Astrocyte (in vitro differentiated cells and primary cell): ENCODE results near the gene PIGQ.

Source experiments
- EZH2 ChIP-seq: IDR thresholded peaks from 2 replicates; pipeline ENCODE4 v1.6.1; 2012; ENCODE audit warnings: mild to moderate bottlenecking, low read length, inconsistent platforms; ENCODE audit not compliant: insufficient read depth
- TF ChIP-seq, protein P1 (sequence below): IDR thresholded peaks from 2 replicates; pipeline ENCODE4 v1.5.1; 2011; ENCODE audit warnings: low read depth, mild to moderate bottlenecking, inconsistent platforms, low read length, moderate library complexity; ENCODE audit not compliant: insufficient read depth

- TF ChIP-seq, protein P1, sequence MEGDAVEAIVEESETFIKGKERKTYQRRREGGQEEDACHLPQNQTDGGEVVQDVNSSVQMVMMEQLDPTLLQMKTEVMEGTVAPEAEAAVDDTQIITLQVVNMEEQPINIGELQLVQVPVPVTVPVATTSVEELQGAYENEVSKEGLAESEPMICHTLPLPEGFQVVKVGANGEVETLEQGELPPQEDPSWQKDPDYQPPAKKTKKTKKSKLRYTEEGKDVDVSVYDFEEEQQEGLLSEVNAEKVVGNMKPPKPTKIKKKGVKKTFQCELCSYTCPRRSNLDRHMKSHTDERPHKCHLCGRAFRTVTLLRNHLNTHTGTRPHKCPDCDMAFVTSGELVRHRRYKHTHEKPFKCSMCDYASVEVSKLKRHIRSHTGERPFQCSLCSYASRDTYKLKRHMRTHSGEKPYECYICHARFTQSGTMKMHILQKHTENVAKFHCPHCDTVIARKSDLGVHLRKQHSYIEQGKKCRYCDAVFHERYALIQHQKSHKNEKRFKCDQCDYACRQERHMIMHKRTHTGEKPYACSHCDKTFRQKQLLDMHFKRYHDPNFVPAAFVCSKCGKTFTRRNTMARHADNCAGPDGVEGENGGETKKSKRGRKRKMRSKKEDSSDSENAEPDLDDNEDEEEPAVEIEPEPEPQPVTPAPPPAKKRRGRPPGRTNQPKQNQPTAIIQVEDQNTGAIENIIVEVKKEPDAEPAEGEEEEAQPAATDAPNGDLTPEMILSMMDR = no peak
- no peak for TF ChIP-seq EZH2
These were observed 20.1 kb upstream of the PIGQ start for GRCh38 chr16:549544-550263.
